Mesendoderm (in vitro differentiated cells): Measurements from ENCODE around the gene MTTP.

Experiments
- DNase-seq: peaks from one replicate; pipeline ENCODE4 v3.0.0; 2013
- H2AK5ac ChIP-seq: 2 replicates; pipeline ENCODE4 v1.6.1; 2013; ENCODE audit warnings: low read length, inconsistent platforms
- H2BK120ac ChIP-seq: 2 replicates; pipeline ENCODE4 v1.6.1; 2013; ENCODE audit warnings: low read depth, mild to moderate bottlenecking, low read length, moderate library complexity, mixed read lengths
- H2BK15ac ChIP-seq: replicated peaks from 2 replicates; pipeline ENCODE4 v1.6.1; 2013; ENCODE audit warnings: low read depth, mild to moderate bottlenecking, moderate library complexity
- H2BK5ac ChIP-seq: 2 replicates; pipeline ENCODE4 v1.6.1; 2013; ENCODE audit warnings: low read length, inconsistent platforms
- H3K18ac ChIP-seq: 2 replicates; pipeline ENCODE4 v1.6.1; 2013; ENCODE audit warnings: mild to moderate bottlenecking, low read length, mixed read lengths
- H3K23ac ChIP-seq: one replicate; pipeline ENCODE4 v1.6.1; 2013; ENCODE audit warnings: low read length
- H3K27ac ChIP-seq: 2 replicates; pipeline ENCODE4 v1.5.1; 2013; ENCODE audit warnings: low read depth, mild to moderate bottlenecking, inconsistent platforms, low read length, moderate library complexity
- H3K27me3 ChIP-seq: 2 replicates; pipeline ENCODE4 v1.6.1; 2013; ENCODE audit warnings: low read length, control low read depth, mild to moderate bottlenecking, inconsistent platforms; ENCODE audit not compliant: insufficient read depth, poor library complexity
- H3K36me3 ChIP-seq: 2 replicates; pipeline ENCODE4 v1.6.1; 2013; ENCODE audit warnings: low read length, inconsistent platforms; ENCODE audit not compliant: control insufficient read depth, insufficient read depth
- H3K4ac ChIP-seq: one replicate; pipeline ENCODE4 v1.6.1; 2013; ENCODE audit warnings: low read depth, mild to moderate bottlenecking, low read length, moderate library complexity
- H3K4me1 ChIP-seq: 2 replicates; pipeline ENCODE4 v1.6.1; 2013; ENCODE audit warnings: low read depth, low read length, inconsistent platforms; ENCODE audit not compliant: control insufficient read depth
- H3K4me2 ChIP-seq: 2 replicates; pipeline ENCODE4 v1.6.1; 2013; ENCODE audit warnings: low read length
- H3K4me3 ChIP-seq: 2 replicates; pipeline ENCODE4 v1.5.1; 2013; ENCODE audit warnings: mild to moderate bottlenecking, low read length
- H3K56ac ChIP-seq: one replicate; pipeline ENCODE4 v1.6.1; 2013; ENCODE audit warnings: low read length
- H3K79me1 ChIP-seq: 2 replicates; pipeline ENCODE4 v1.6.1; 2013; ENCODE audit warnings: low read length, inconsistent platforms
- H3K79me2 ChIP-seq: 2 replicates; pipeline ENCODE4 v1.6.1; 2013; ENCODE audit warnings: mild to moderate bottlenecking, low read length; ENCODE audit not compliant: control insufficient read depth, insufficient read depth
- H3K9ac ChIP-seq: 2 replicates; pipeline ENCODE4 v1.6.1; 2013; ENCODE audit warnings: low read length, inconsistent platforms
- H4K5ac ChIP-seq: one replicate; pipeline ENCODE4 v1.6.1; 2013; ENCODE audit warnings: low read length
- H4K8ac ChIP-seq: one replicate; pipeline ENCODE4 v1.6.1; 2013; ENCODE audit warnings: low read depth, mild to moderate bottlenecking, control low read depth, low read length, moderate library complexity
- WGBS: extraction: QIAGEN DNeasy Blood & Tissue Kit; methylation state at CpG from one replicate; pipeline ENCODE4 v1.1.7; 2013; ENCODE audit warnings: low lambda C conversion rate, missing lambda C conversion rate; ENCODE audit not compliant: insufficient coverage; ENCODE audit errors: extremely low coverage; 5-methylcytosine and 5-hydroxymethylcytosine counted together

The MTTP gene

DNA sequence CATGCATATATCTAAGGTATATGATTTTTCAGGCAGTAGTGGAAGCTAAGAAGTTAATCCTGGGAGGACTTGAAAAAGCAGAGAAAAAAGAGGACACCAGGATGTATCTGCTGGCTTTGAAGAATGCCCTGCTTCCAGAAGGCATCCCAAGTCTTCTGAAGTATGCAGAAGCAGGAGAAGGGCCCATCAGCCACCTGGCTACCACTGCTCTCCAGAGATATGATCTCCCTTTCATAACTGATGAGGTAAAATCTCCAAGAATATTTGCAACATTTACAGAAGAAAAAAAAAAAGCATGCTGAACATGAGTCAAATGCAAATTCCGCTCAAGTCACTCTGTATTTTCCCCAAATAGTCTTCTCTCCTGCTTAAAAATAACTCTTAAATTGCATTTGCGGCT is 32.1 kb downstream of the MTTP start:
- Histone ChIP-seq H3K18ac (no peak overlapping the region), H3K27ac (no peak overlapping the region), H2BK120ac (no peak overlapping the region), H3K4ac (no peak overlapping the region), H4K8ac (no peak overlapping the region), H3K79me1 (no peaks in the 10 kb centered on the region), H3K4me1 (no peaks in the 10 kb centered on the region), H3K56ac (no peak overlapping the region), H3K27me3 (no peaks in the 10 kb centered on the region), H2BK15ac (no peak overlapping the region), H3K36me3 (no peaks in the 10 kb centered on the region), H3K4me2 (no peak overlapping the region), H3K23ac (no peak overlapping the region), H4K5ac (no peak overlapping the region), H3K9ac (no peak overlapping the region), H3K79me2 (no peaks in the 10 kb centered on the region), H2BK5ac (no peak overlapping the region), H3K4me3 (no peak overlapping the region), H2AK5ac (no peak overlapping the region)
- DNase-seq, result no peak
- no CpG with 5 or more reads among the region's 2 CpGs for WGBS

DNA sequence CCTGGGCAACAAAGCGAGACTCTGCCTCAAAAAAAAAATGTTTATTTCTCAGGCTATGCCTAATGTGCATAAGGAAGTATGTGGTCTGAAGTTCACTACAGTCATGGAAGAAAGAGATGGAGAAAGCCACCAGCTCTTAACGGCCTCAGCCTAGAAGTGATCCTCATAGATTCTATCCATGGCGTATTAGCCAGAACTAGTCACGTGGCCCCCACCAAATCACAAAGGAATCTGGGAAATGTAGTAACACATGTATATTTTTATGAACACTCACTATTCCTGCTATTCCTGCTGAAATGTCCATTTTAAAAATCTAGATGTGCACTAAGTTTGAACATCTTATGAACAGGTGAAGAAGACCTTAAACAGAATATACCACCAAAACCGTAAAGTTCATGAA is 33.8 kb downstream of the MTTP start:
- Histone ChIP-seq H3K4me3 (no peak overlapping the region), H3K27ac (no peak overlapping the region), H3K4me2 (no peak overlapping the region), H2BK120ac (no peak overlapping the region), H3K27me3 (no peaks in the 10 kb centered on the region), H3K36me3 (no peaks in the 10 kb centered on the region), H4K5ac (no peak overlapping the region), H3K4ac (no peak overlapping the region), H3K23ac (no peak overlapping the region), H4K8ac (peak overlapping the region; percentile 65), H3K79me1 (no peaks in the 10 kb centered on the region), H3K18ac (no peak overlapping the region), H2BK5ac (no peak overlapping the region), H3K79me2 (no peaks in the 10 kb centered on the region), H3K4me1 (no peaks in the 10 kb centered on the region), H2BK15ac (no peak overlapping the region), H2AK5ac (no peak overlapping the region), H3K9ac (no peak overlapping the region), H3K56ac (no peak overlapping the region)
- no CpG with 5 or more reads among the region's 5 CpGs for WGBS
- DNase-seq, result no peak

DNA sequence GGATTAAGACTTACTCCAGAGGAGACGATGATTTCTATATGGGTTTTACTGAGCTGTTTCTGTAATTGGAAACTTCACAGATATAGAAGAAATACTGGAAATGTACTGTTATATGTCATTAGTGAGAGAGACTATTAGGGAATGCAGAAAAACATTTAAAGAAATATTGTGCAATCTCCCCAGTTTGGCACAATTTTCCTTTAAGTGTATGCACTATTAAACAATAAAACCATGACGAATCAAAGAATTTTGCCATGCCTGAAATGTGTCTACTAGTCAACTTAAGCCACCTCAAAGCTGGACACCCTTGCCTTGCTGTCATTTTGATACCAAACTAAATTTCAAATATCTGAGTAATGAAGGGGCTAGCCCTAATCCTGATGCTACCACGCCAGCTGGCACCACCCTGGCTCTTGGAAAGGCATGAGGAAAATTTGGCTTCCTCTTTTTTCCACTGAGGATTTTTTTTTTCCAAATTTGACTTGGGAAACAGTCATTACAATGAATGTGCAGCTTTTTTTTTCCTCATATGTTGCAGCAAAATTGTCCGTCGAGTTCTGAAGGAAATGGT is 36.1 kb downstream of the MTTP start:
- Histone ChIP-seq H3K18ac (no peak overlapping the region), H3K4me2 (no peak overlapping the region), H3K4ac (no peak overlapping the region), H3K27ac (no peak overlapping the region), H2AK5ac (no peak overlapping the region), H2BK120ac (no peak overlapping the region), H4K8ac (no peak overlapping the region), H2BK5ac (no peak overlapping the region), H3K27me3 (no peaks in the 10 kb centered on the region), H3K79me2 (no peaks in the 10 kb centered on the region), H3K23ac (no peak overlapping the region), H3K4me3 (no peak overlapping the region), H2BK15ac (no peak overlapping the region), H3K36me3 (no peaks in the 10 kb centered on the region), H3K4me1 (no peaks in the 10 kb centered on the region), H3K9ac (no peak overlapping the region), H3K56ac (no peak overlapping the region), H4K5ac (no peak overlapping the region), H3K79me1 (no peaks in the 10 kb centered on the region)
- no peak for DNase-seq
- WGBS, result no CpG with 5 or more reads among the region's 5 CpGs

DNA sequence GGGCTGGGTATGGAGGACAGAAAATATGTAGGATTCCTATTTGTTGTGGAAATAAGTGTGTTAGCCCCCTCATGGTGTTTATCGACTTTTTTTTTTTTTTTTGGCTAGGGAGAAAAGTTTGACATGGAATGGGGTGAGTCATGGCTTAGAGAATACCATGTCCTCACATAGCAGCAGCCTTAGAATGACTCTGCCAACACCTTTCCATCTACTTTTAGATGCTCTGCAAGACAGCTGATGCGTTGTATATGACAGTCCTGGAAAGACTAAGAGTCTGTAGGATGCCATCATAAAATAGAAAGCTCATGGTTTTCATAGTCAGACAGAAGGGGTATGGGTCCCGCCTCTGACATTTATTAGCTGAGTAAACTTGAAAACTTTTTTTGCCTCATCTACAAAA is 37.7 kb downstream of the MTTP start:
- DNase-seq, result no peak
- Histone ChIP-seq H2BK5ac (no peak overlapping the region), H3K56ac (no peak overlapping the region), H3K27me3 (no peaks in the 10 kb centered on the region), H4K8ac (no peak overlapping the region), H3K23ac (no peak overlapping the region), H2BK15ac (no peak overlapping the region), H2AK5ac (no peak overlapping the region), H2BK120ac (no peak overlapping the region), H3K79me2 (no peaks in the 10 kb centered on the region), H3K4me1 (no peaks in the 10 kb centered on the region), H3K79me1 (no peaks in the 10 kb centered on the region), H3K9ac (no peak overlapping the region), H3K4me2 (no peak overlapping the region), H3K27ac (no peak overlapping the region), H3K18ac (no peak overlapping the region), H3K4me3 (no peak overlapping the region), H4K5ac (no peak overlapping the region), H3K4ac (no peak overlapping the region), H3K36me3 (no peaks in the 10 kb centered on the region)
- WGBS, result no CpG with 5 or more reads among the region's 3 CpGs

DNA sequence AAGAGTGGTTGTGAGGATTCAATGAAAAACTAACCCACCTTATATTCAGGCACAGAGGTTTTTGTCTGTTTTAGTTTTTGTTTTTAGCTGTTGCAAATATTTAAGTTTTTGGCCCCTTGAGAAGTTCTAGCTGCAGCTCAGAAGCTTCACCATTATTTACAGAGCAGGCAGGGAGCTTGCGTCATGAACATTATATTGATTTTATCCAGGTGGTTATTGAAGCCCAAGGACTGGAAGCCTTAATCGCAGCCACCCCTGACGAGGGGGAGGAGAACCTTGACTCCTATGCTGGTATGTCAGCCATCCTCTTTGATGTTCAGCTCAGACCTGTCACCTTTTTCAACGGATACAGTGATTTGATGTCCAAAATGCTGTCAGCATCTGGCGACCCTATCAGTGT is 38.1 kb downstream of the MTTP start:
- Histone ChIP-seq H3K79me2 (no peaks in the 10 kb centered on the region), H2BK15ac (no peak overlapping the region), H4K8ac (no peak overlapping the region), H3K9ac (no peak overlapping the region), H3K27ac (no peak overlapping the region), H3K27me3 (no peaks in the 10 kb centered on the region), H2BK120ac (no peak overlapping the region), H3K4me3 (no peak overlapping the region), H3K36me3 (no peaks in the 10 kb centered on the region), H3K4me1 (no peaks in the 10 kb centered on the region), H4K5ac (no peak overlapping the region), H2BK5ac (no peak overlapping the region), H3K79me1 (no peaks in the 10 kb centered on the region), H3K4me2 (no peak overlapping the region), H3K4ac (no peak overlapping the region), H3K23ac (no peak overlapping the region), H2AK5ac (no peak overlapping the region), H3K56ac (no peak overlapping the region), H3K18ac (no peak overlapping the region)
- no CpG with 5 or more reads among the region's 5 CpGs for WGBS
- DNase-seq, result no peak

DNA sequence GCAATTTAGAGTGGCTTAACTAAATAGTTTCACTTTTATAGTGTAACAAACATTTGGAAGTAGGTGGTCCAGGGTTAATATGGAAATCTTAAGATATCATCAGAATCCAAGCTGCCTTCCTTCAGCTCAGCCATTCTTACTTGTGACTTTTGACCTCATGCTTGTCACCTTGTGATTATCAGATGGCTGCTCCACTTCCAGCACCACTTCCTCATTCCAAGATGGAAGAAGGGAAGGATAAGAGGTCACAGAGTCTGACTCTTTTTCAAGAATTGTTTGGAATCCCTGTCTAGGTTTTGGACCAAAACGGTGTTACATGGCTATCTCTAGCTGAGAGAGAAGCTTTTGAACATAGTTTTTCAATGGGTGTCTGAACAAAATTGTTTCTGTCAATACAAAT is 39.9 kb downstream of the MTTP start:
- no peak overlapping the region for H2AK5ac ChIP-seq
- no peak overlapping the region for H3K56ac ChIP-seq
- H3K79me2 ChIP-seq, result no peaks in the 10 kb centered on the region
- no peak overlapping the region for H3K18ac ChIP-seq
- H2BK120ac ChIP-seq, result no peak overlapping the region
- no peak overlapping the region for H3K4me3 ChIP-seq
- no peaks in the 10 kb centered on the region for H3K27me3 ChIP-seq
- H3K9ac ChIP-seq, result no peak overlapping the region
- peak; percentile 34 for DNase-seq
- no CpG with 5 or more reads among the region's 1 CpG for WGBS
- no peak overlapping the region for H4K8ac ChIP-seq
- no peak overlapping the region for H3K27ac ChIP-seq
- no peaks in the 10 kb centered on the region for H3K79me1 ChIP-seq
- no peak overlapping the region for H3K4me2 ChIP-seq
- H4K5ac ChIP-seq, result no peak overlapping the region
- H3K4ac ChIP-seq, result no peak overlapping the region
- H3K23ac ChIP-seq, result no peak overlapping the region
- no peak overlapping the region for H2BK15ac ChIP-seq
- no peaks in the 10 kb centered on the region for H3K4me1 ChIP-seq
- H2BK5ac ChIP-seq, result no peak overlapping the region
- H3K36me3 ChIP-seq, result no peaks in the 10 kb centered on the region
